Heart left ventricle (tissue), 13 donors: ENCODE data around the gene USHBP1.

ENCODE experiments used
- CTCF ChIP-seq, 12 donors: fragments of 200-600 bp; sonication (generic) in 4 of 12; IDR thresholded peaks; one replicate each; pipeline versions ENCODE4 v1.5.0 to v1.8.0; 2018 to 2022; ENCODE audit warnings: antibody characterized with exemption in 12 of 12, mild to moderate bottlenecking in 5 of 12
- POLR2A ChIP-seq, 2 donors: fragments of 450-650 bp; IDR thresholded peaks; one replicate each; pipeline ENCODE4 v1.6.1; 2017; ENCODE audit warnings: antibody characterized with exemption in 2 of 2, mild to moderate bottlenecking in 2 of 2, moderate library complexity in 2 of 2
- donor health status: ischemic (EF 13 %, LVEDD 7.1; RV severe dilation, severe dysfunction).
- donor health status: DM: no; HTN: yes; CAD: no.
- donor health status: DM: no; HTN: no; CAD: no.
- donor health status: ischemic (EF 25% LVEDD 6.9; RV normal size, moderate dysfunction).
- donor health status: ischemic (EF 25% LVEDD 5.7; RV mildly dilated, moderate dysfunction).
- donor health status: ischemic (EF 35%, LVEDD 5.7; RV mildly dilated, moderate dysfunction).
- donor health status: nonischemic (EF 11% LVEDD 7.7; RV severe dilation, severe dysfunction).
- donor health status: DM: yes; HTN: yes; CAD: no.
- donor health status: PGD.
- donor health status: ischemic (EF 29% LVEDD 5.4; RV normal size, mild dysfunction).
- donor health status: nonischemic (EF 23%, LVEDD 6.1; RV moderate dilation, normal function).

- TF ChIP-seq POLR2A (IDR thresholded peaks at IDR 0.05) (no peak), CTCF (IDR thresholded peaks at IDR 0.05) (no peak)
Measured at GRCh38 chr19:17293605-17294004, 29.1 kb upstream of the USHBP1 start.
